Stimulated activated CD8-positive, alpha-beta memory T cell treated with anti-CD3 and anti-CD28 coated beads, Interleukin-12 subunit alpha, Interleukin-12 subunit beta, amount 100 ng/mL, for 24 hours (primary cell): ENCODE data around the gene LILRB5.
"Not testable (repeated sequence)": the region's sequence is repeated elsewhere in the genome, so short reads cannot be mapped to it uniquely, and the experiment has no call there.

Source experiments
- DNase-seq: peaks from one replicate; pipeline ENCODE4 v3.0.0-alpha.2; 2020; ENCODE audit errors: extremely low read depth

The LILRB5 gene

DNA sequence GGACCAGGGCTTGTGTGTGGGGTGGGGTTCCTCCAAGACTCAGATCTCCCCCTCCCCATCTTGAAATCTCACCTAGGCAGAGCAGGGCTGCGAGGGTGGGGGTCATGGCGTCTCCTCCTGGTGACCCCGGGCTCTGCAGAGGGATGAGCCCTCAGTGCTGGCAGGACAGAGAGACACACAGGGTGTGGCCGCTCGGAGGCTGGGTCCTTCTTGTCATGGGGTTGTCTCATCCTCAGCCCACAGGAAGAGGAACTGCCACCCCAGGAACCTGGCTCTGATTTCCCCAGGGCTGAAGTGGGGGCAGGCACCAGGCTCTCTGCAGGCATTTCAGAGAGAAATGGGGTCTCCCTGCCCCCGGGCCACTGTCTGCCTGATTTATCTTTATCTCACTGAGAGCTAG, 14.4 kb downstream of the LILRB5 start, which contains the start of gene LILRA6:
TSS of gene LILRA6 (minus strand) at position 145 of the 400 bp plus-strand sequence.
- DNase-seq = not testable (repeated sequence)

DNA sequence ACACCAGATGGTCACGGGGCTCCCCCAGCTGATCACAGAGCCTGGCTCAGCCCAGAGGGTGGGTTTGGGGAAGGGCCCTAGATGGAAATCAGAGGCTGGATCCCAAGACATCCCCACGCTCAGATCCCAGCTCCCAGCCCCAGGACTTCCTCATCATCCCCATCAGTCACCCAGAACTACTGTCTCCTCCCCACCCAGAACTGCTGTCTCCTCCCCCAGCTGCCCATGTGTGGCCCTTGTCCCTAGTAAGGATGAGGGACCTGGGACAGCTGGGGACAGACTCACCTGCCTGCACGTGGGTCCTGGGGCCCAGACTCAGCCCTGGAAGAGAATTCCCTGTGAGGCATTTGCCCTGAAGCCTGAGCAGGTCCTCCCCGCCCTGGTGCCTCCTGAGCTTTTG, 14.8 kb downstream of the LILRB5 start:
- not testable (repeated sequence) for DNase-seq

DNA sequence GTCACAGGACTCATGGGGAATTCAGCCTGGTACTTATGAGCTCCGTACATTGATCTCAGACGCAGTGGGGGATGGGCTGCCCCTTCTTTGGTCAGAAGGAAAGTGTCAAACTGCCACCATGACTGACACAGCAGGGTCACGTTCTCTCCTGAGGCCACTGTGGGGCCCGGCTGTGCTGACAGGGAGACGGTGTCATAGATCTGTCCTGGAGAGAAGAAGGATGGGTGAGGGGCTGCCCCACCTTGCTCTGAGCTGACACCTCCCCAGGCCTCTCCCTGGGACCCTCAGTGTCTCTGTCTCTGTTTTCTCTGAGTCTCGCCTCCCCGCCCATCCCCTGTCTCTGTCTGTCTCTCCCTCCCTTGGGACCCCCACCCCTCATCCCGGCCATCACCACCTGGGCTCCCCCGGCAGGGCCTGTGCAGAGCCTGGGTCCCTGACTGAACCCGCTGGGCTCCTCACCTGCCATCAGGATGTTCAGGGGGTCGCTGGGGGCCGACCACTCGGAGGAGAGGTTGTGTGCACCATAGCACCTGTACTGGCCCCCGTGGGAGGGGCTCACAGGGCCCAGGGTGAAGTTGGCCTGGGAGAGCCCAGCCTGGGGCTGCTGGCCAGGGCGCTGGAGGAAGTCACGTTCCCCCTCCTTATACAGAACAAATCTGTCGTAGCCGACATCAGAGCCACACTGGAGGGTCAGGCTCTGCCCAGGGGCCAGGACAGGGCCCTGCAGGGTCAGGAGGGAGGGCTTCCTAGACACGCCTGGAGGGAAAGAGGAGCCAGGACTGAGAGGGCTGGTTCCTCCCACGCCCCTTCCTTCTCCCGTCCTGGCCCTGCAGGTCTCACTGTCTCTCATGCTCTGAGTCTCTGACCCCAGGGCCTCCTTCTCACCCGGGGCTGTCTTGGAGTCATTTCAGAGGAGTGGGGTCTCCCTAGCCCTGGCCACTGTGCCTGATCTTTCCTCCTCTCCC, 16.4 kb downstream of the LILRB5 start:
- DNase-seq = not testable (repeated sequence)

DNA sequence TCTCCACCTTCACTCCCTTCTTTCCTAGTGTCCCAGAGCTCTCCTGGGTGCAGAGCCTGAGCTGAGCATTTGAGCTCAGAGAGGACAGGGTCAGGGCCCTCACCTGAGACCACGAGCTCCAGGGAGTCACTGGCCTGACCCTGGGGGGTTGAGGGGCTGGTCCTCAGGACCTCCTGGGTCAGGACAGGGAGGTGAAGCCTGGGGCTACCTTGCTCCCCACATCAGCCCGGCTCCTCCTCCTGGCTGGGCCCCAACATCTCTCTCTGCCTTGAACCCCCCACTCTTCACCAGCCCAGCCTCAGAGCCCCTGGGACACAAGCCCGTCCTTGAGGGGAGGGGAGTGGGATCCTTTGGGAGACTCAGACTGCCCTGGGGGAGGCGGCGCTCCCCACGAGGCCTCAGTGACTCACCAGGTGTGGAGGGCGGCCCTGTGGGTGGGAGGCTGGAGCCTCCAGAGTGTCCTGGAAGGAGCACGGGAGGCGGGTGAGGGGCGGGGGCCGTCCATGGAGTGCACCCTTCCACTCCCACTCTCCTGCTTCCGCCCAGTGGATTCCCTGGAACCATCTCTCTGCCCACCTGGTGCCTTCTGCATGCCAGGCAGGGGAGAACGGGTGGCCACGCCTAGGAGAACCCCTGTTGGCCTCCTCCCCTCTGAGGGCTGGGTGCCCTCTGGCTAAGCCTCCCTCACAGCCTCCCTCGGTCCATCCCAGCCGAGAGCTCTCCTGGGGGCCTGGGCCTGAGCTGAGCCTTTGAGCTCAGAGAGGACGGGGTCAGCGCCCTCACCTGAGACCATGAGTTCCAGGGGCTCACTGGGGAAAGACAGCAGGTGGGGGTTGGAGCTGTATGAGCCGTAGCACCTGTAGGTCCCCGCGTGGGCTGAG, 17.3 kb downstream of the LILRB5 start:
- DNase-seq = not testable (repeated sequence)

DNA sequence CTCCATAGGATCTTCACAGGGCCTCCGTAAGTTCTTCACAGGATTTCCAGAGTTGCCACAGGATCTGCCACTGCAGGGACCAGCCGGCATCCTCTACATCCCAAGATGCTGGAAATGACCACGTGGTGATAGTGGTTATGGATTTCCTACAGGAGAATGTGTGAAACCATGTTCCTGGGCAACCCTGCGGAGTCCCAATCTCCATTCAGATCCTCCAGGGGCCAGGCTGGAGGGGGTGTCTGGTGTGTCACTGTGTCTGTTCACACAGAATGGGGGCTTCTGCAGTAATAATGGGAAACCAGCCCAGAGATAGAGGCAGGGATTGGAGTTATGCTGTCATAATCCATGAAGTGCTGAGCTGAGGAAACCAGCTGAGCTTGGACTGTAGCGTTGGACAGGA, 23.1 kb downstream of the LILRB5 start:
- no peak for DNase-seq

- DNase-seq = no peak
These were observed 25.8 kb downstream of the LILRB5 start for GRCh38 chr19:54231077-54231931.

GRCh38 chr19:54230031-54230430, 27.0 kb downstream of the LILRB5 start:
- DNase-seq = no peak

- no peak for DNase-seq
These were observed 27.9 kb downstream of the LILRB5 start for GRCh38 chr19:54229146-54229545.

GRCh38 chr19:54224619-54225018, 32.5 kb downstream of the LILRB5 start:
- not testable (repeated sequence) for DNase-seq

DNA sequence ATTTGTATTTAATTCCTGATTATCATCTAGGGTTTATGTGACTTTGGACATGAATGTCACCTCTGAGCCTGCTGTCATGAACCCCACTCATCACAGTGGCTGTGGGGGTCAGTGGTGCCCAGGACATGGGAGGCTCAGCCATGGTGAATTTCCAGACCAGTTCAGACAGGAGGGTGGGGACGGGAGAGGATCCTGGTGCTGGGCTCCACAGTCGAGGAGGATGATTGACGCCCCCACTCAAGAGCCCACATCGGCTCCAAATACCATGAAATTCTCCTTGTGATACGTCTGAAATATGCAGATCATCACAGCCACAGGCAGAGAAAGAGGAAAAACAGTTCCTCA, 33.2 kb downstream of the LILRB5 start:
- not testable (repeated sequence) for DNase-seq

DNA sequence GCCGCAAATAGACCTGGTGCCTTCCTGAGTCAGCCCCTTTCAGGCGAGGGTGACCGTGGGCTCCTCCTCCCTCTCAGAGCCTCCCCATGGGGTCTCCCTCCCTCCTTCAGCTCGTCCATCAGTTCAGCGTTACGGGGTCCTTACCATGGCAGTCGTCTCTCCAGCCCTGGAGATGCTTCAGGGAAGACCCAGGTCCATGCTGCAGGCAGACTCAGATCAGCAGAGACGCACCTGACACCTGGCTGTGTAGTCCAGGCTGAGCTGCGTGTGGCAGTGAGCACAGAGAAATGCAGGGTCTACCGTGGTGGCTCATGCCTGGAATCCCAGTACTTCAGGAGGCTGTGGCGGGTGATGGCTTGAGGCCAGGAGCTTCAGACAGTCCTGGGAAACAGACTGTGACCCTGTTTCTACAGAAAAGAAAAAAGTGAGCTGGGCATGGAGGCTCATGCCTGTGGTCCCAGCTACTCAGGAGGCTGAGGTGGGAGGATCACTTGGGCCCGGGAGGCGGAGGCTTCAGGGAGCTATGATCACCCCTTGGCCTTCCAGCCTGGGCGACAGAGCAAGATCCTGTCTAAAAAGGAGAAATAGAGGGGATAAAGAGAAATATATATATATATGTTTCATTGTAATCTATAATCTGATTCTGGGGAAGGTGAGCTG, 33.7 kb downstream of the LILRB5 start:
- DNase-seq = not testable (repeated sequence)

DNA sequence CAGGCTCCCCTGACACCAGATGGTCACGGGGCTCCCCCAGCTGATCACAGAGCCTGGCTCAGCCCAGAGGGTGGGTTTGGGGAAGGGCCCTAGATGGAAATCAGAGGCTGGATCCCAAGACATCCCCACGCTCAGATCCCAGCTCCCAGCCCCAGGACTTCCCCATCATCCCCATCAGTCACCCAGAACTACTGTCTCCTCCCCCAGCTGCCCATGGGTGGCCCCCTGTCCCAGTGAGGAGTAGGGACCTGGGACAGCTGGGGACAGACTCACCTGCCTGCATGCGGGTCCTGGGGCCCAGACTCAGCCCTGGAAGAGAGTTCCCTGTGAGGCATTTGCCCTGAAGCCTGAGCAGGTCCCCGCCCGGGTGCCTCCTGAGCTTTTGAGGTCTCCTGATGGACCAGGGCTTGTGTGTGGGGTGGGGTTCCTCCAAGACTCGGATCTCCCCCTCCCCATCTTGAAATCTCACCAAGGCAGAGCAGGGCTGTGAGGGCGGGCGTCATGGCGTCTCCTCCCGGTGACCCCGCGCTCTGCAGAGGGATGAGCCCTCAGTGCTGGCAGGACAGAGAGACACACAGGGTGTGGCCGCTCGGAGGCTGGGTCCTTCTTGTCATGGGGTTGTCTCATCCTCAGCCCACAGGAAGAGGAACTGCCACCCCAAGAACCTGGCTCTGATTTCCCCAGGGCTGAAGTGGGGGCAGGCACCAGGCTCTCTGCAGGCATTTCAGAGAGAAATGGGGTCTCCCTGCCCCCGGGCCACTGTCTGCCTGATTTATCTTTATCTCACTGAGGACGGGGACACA, 34.4 kb downstream of the LILRB5 start, which contains the start of gene LILRB3:
TSS of gene LILRB3 (minus strand) at position 534 of the 803 bp plus-strand sequence. CDS start at position 503, 31 bp downstream.
- not testable (repeated sequence) for DNase-seq

DNA sequence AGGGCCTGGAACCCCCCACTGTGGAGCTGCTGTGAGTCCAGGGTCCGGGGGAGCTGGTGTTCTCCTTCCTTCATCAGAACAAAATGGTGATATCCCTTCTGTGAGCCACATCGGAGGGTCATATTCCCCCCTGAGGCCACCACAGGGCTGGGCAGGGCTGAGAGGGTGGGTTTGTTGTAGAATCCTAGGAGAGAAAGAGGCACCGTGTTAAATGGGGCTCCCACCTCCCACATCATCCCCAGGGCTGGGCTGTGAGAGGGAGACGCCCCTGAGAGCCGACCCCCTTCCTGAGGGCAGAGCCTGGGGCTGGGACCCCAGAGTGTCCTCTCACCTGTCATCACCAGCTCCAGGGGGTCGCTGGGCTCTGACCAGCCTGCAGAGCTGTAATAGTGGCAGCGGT, 35.1 kb downstream of the LILRB5 start:
- DNase-seq = not testable (repeated sequence)

- DNase-seq = not testable (repeated sequence)
These were observed 37.4 kb downstream of the LILRB5 start for GRCh38 chr19:54219702-54220101.

DNA sequence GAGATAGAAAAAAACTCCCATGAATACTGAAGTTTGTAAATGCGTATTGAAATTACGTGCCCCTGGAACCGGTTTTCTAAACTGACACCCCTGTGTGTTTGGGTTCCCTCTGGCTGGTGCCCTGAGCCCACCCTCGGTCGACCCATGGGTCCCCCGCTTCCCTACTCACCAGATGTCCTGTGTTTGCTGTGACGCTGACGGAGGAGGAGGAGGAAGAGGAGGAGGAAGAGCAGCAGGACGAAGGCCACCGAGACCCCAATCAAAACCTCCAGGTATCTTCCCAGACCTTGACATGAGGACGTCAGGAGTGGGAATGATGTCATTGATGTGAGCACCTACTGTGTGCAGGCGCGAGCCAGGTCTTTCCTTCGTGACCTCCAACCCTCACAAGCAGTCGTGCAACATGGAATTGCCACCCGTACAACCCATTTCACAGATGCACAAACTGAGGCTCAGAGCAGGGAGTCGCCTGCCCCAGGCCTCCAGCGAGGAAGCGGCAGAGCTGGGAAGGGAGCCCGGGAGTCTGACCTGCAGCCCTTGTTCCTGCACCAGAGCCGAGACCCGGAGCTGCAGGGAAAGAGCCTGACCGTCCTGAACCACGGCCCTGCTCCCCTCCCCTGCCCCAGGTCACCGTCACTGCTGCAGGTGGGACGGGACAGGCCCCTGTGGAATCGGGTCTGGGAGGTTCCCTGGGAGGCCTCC, 38.0 kb downstream of the LILRB5 start:
- no peak for DNase-seq

DNA sequence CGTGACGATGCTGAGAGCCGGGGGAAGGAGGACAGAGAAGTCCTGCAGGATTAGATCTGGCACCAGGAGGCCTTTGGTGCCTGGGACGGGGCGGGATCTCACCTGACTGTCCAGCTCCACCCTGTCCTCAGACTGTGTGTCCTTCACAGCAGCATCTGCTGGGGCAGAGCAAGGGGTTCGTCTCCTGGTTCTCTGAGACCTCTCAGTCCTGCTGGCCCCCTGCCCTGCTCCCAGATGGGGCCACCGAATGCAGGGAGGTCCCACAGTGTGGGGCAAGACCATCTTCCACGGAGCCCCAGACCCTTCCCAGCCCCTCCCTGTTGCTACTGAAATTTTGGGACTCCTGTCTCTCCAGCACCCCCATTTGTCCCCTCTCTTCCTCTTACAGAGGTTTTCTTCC, 38.8 kb downstream of the LILRB5 start:
- no peak for DNase-seq

DNA sequence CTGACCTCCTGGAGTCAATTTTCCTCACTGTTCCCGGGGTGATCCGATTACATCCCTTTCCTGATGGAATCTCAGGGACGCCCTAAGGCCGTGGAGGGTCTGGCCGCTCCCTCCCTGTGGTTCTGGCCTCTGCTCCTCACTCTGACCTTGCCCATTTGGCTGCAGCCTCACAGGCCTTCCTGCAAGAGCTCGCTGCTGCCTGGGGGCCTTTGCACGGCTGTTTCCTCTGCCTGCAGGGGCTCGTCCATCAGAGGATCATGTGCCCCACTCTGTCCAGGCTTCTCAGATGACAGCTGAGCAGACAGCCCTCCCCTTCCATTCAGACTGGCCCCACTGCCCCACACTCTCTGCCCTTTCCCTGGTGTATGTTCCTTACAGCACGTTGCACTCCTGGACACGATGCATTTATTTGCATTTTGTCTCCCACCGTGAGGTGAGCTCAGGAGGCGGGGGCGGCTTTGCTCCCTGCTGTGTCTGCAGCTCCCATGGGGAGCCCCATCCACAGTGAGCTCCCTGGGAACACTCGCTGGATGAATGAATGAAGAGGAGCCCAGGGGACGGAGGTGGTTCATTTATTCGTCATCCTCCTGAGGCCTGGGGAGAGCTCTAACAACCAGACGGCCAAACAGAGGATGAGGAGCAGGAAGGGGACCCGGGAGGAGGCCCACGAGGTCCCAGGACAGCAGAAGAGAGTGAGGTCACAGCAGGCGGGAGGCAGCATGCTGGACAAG, 39.4 kb downstream of the LILRB5 start:
- DNase-seq = not testable (repeated sequence)

- DNase-seq = no peak
These were observed 40.2 kb downstream of the LILRB5 start for GRCh38 chr19:54216869-54217268.

- not testable (repeated sequence) for DNase-seq
These were observed 42.3 kb downstream of the LILRB5 start for GRCh38 chr19:54214734-54215133.
